ENCODE measurements around the gene TRAK1.

The TRAK1 gene

GRCh38 chr3:42067326-42067725, 23.8 kb upstream of the TRAK1 start:
- DNase-seq (ENCODE audit: low spot score) = no peak

GRCh38 chr3:42068303-42069088, 22.7 kb upstream of the TRAK1 start:
- DNase-seq (ENCODE audit: low spot score) = no peak

GRCh38 chr3:42070089-42070488, 21.1 kb upstream of the TRAK1 start:
- no peak for DNase-seq (ENCODE audit: low spot score)

GRCh38 chr3:42070524-42070923, 20.6 kb upstream of the TRAK1 start:
- DNase-seq (ENCODE audit: low spot score) = no peak

GRCh38 chr3:42071904-42072812, 19.0 kb upstream of the TRAK1 start:
- DNase-seq (ENCODE audit: low spot score) = peak; percentile 70

- no peak for DNase-seq (ENCODE audit: low spot score)
Measured at GRCh38 chr3:42072831-42073301, 18.3 kb upstream of the TRAK1 start.

GRCh38 chr3:42077785-42078184, 13.4 kb upstream of the TRAK1 start:
- no peak for DNase-seq (ENCODE audit: low spot score)

- DNase-seq (ENCODE audit: low spot score) = no peak
Measured at GRCh38 chr3:42078677-42079076, 12.5 kb upstream of the TRAK1 start.

GRCh38 chr3:42079701-42080452, 11.3 kb upstream of the TRAK1 start:
- no peak for DNase-seq (ENCODE audit: low spot score)

GRCh38 chr3:42080453-42080872, 10.7 kb upstream of the TRAK1 start:
- DNase-seq (ENCODE audit: low spot score) = peak; percentile 51

GRCh38 chr3:42081838-42082473, 9.2 kb upstream of the TRAK1 start:
- DNase-seq (ENCODE audit: low spot score) = no peak

GRCh38 chr3:42084586-42084985, 6.6 kb upstream of the TRAK1 start:
- no peak for DNase-seq (ENCODE audit: low spot score)

GRCh38 chr3:42085641-42086376, 5.3 kb upstream of the TRAK1 start:
- DNase-seq (ENCODE audit: low spot score) = no peak

- DNase-seq (ENCODE audit: low spot score) = no peak
Measured at GRCh38 chr3:42088803-42089530, 2.2 kb upstream of the TRAK1 start.

- no peak for DNase-seq (ENCODE audit: low spot score)
Measured at GRCh38 chr3:42092006-42092405, 849 bp downstream of the TRAK1 start.

GRCh38 chr3:42094128-42094527, 3.0 kb downstream of the TRAK1 start:
- DNase-seq (ENCODE audit: low spot score) = no peak

GRCh38 chr3:42094691-42095391, 3.7 kb downstream of the TRAK1 start:
- no peak for DNase-seq (ENCODE audit: low spot score)

- DNase-seq (ENCODE audit: low spot score) = no peak
Measured at GRCh38 chr3:42095540-42095939, 4.4 kb downstream of the TRAK1 start.

GRCh38 chr3:42096796-42097565, 5.8 kb downstream of the TRAK1 start:
- peak; percentile 54 for DNase-seq (ENCODE audit: low spot score)

Data from hepatic stellate cell (primary cell).